ENCODE results near the gene SLF2.

The SLF2 gene

GRCh38 chr10:101000915-101001658 is 88.3 kb downstream of the SLF2 start:
- Histone ChIP-seq H3K27ac (ENCODE audit: low read length) (peak overlapping the region; percentile 98), H3K9me3 (ENCODE audit: control insufficient read depth in 2 of 2, low read length in 2 of 2) (no peaks in the 10 kb centered on the region), H3K9ac (ENCODE audit: low read length in 2 of 2) (peak overlapping the region; percentile 94 to 97), H3K4me1 (ENCODE audit: control insufficient read depth, insufficient read depth, low read length) (peaks cover 56% of the 10 kb centered on the region), H3K36me3 (ENCODE audit: control insufficient read depth in 2 of 2, insufficient read depth in 2 of 2, low read length in 2 of 2) (peaks cover 20 to 23% of the 10 kb centered on the region in 2 donors), H3K4me3 (ENCODE audit: low read length in 2 of 2) (peak overlapping the region; percentile 76 to 90), H3K27me3 (ENCODE audit: control insufficient read depth in 1 of 2, insufficient read depth in 2 of 2, low read length in 2 of 2) (no peaks in the 10 kb centered on the region)

GRCh38 chr10:101001659-101002035 is 88.9 kb downstream of the SLF2 start:
- Histone ChIP-seq H3K27ac (ENCODE audit: low read length) (peak overlapping the region; percentile 98), H3K36me3 (ENCODE audit: control insufficient read depth in 2 of 2, insufficient read depth in 2 of 2, low read length in 2 of 2) (peaks cover 23 to 25% of the 10 kb centered on the region in 2 donors), H3K4me3 (ENCODE audit: low read length in 2 of 2) (peak overlapping the region; percentile 48 to 90), H3K4me1 (ENCODE audit: control insufficient read depth, insufficient read depth, low read length) (peaks cover 52% of the 10 kb centered on the region), H3K9ac (ENCODE audit: low read length in 2 of 2) (peak overlapping the region; percentile 94 to 97), H3K27me3 (ENCODE audit: control insufficient read depth in 1 of 2, insufficient read depth in 2 of 2, low read length in 2 of 2) (no peaks in the 10 kb centered on the region), H3K9me3 (ENCODE audit: control insufficient read depth in 2 of 2, low read length in 2 of 2) (no peaks in the 10 kb centered on the region)

GRCh38 chr10:101002456-101002855 is 89.7 kb downstream of the SLF2 start:
- peaks cover 25 to 26% of the 10 kb centered on the region in 2 donors for H3K36me3 ChIP-seq (ENCODE audit: control insufficient read depth in 2 of 2, insufficient read depth in 2 of 2, low read length in 2 of 2)
- no peaks in the 10 kb centered on the region for H3K27me3 ChIP-seq (ENCODE audit: control insufficient read depth in 1 of 2, insufficient read depth in 2 of 2, low read length in 2 of 2)
- H3K4me1 ChIP-seq (ENCODE audit: control insufficient read depth, insufficient read depth, low read length): peaks cover 57% of the 10 kb centered on the region
- peak overlapping the region; percentile 98 for H3K27ac ChIP-seq (ENCODE audit: low read length)
- H3K4me3 ChIP-seq (ENCODE audit: low read length in 2 of 2): peak overlapping the region in 1 of 2 donors; percentile 3
- no peaks in the 10 kb centered on the region for H3K9me3 ChIP-seq (ENCODE audit: control insufficient read depth in 2 of 2, low read length in 2 of 2)
- peak overlapping the region; percentile 94 to 97 for H3K9ac ChIP-seq (ENCODE audit: low read length in 2 of 2)

GRCh38 chr10:101003639-101004206 is 91.0 kb downstream of the SLF2 start:
- Histone ChIP-seq H3K4me3 (ENCODE audit: low read length in 2 of 2) (no peak overlapping the region), H3K4me1 (ENCODE audit: control insufficient read depth, insufficient read depth, low read length) (peaks cover 54% of the 10 kb centered on the region), H3K36me3 (ENCODE audit: control insufficient read depth in 2 of 2, insufficient read depth in 2 of 2, low read length in 2 of 2) (peaks cover 25 to 26% of the 10 kb centered on the region in 2 donors), H3K27me3 (ENCODE audit: control insufficient read depth in 1 of 2, insufficient read depth in 2 of 2, low read length in 2 of 2) (no peaks in the 10 kb centered on the region), H3K27ac (ENCODE audit: low read length) (no peak overlapping the region), H3K9me3 (ENCODE audit: control insufficient read depth in 2 of 2, low read length in 2 of 2) (no peaks in the 10 kb centered on the region), H3K9ac (ENCODE audit: low read length in 2 of 2) (peak overlapping the region; percentile 13 to 97)

- Histone ChIP-seq H3K9me3 (ENCODE audit: control insufficient read depth in 2 of 2, low read length in 2 of 2) (no peaks in the 10 kb centered on the region), H3K4me3 (ENCODE audit: low read length in 2 of 2) (no peak overlapping the region), H3K36me3 (ENCODE audit: control insufficient read depth in 2 of 2, insufficient read depth in 2 of 2, low read length in 2 of 2) (peaks cover 25 to 26% of the 10 kb centered on the region in 2 donors), H3K9ac (ENCODE audit: low read length in 2 of 2) (no peak overlapping the region), H3K27ac (ENCODE audit: low read length) (no peak overlapping the region), H3K27me3 (ENCODE audit: control insufficient read depth in 1 of 2, insufficient read depth in 2 of 2, low read length in 2 of 2) (no peaks in the 10 kb centered on the region), H3K4me1 (ENCODE audit: control insufficient read depth, insufficient read depth, low read length) (peaks cover 53% of the 10 kb centered on the region)
These were observed 92.6 kb downstream of the SLF2 start for GRCh38 chr10:101005361-101005760.

GRCh38 chr10:101005869-101006567 is 93.3 kb downstream of the SLF2 start:
- Histone ChIP-seq H3K9me3 (ENCODE audit: control insufficient read depth in 2 of 2, low read length in 2 of 2) (no peaks in the 10 kb centered on the region), H3K27me3 (ENCODE audit: control insufficient read depth in 1 of 2, insufficient read depth in 2 of 2, low read length in 2 of 2) (no peaks in the 10 kb centered on the region), H3K4me1 (ENCODE audit: control insufficient read depth, insufficient read depth, low read length) (peaks cover 47% of the 10 kb centered on the region), H3K36me3 (ENCODE audit: control insufficient read depth in 2 of 2, insufficient read depth in 2 of 2, low read length in 2 of 2) (peaks cover 25 to 26% of the 10 kb centered on the region in 2 donors), H3K27ac (ENCODE audit: low read length) (no peak overlapping the region), H3K9ac (ENCODE audit: low read length in 2 of 2) (no peak overlapping the region), H3K4me3 (ENCODE audit: low read length in 2 of 2) (no peak overlapping the region)

GRCh38 chr10:101006593-101007098 is 93.9 kb downstream of the SLF2 start:
- H3K36me3 ChIP-seq (ENCODE audit: control insufficient read depth in 2 of 2, insufficient read depth in 2 of 2, low read length in 2 of 2): peaks cover 25 to 26% of the 10 kb centered on the region in 2 donors
- H3K4me3 ChIP-seq (ENCODE audit: low read length in 2 of 2): no peak overlapping the region
- no peaks in the 10 kb centered on the region for H3K27me3 ChIP-seq (ENCODE audit: control insufficient read depth in 1 of 2, insufficient read depth in 2 of 2, low read length in 2 of 2)
- no peaks in the 10 kb centered on the region for H3K9me3 ChIP-seq (ENCODE audit: control insufficient read depth in 2 of 2, low read length in 2 of 2)
- no peak overlapping the region for H3K27ac ChIP-seq (ENCODE audit: low read length)
- H3K9ac ChIP-seq (ENCODE audit: low read length in 2 of 2): no peak overlapping the region
- H3K4me1 ChIP-seq (ENCODE audit: control insufficient read depth, insufficient read depth, low read length): peaks cover 41% of the 10 kb centered on the region

GRCh38 chr10:101007099-101007711 is 94.4 kb downstream of the SLF2 start:
- H3K4me1 ChIP-seq (ENCODE audit: control insufficient read depth, insufficient read depth, low read length): peaks cover 39% of the 10 kb centered on the region
- no peaks in the 10 kb centered on the region for H3K27me3 ChIP-seq (ENCODE audit: control insufficient read depth in 1 of 2, insufficient read depth in 2 of 2, low read length in 2 of 2)
- peaks cover 25 to 26% of the 10 kb centered on the region in 2 donors for H3K36me3 ChIP-seq (ENCODE audit: control insufficient read depth in 2 of 2, insufficient read depth in 2 of 2, low read length in 2 of 2)
- H3K9ac ChIP-seq (ENCODE audit: low read length in 2 of 2): no peak overlapping the region
- no peak overlapping the region for H3K4me3 ChIP-seq (ENCODE audit: low read length in 2 of 2)
- H3K27ac ChIP-seq (ENCODE audit: low read length): peak overlapping the region; percentile 31
- no peaks in the 10 kb centered on the region for H3K9me3 ChIP-seq (ENCODE audit: control insufficient read depth in 2 of 2, low read length in 2 of 2)

GRCh38 chr10:101007915-101008822 is 95.4 kb downstream of the SLF2 start:
- Histone ChIP-seq H3K4me3 (ENCODE audit: low read length in 2 of 2) (no peak overlapping the region), H3K36me3 (ENCODE audit: control insufficient read depth in 2 of 2, insufficient read depth in 2 of 2, low read length in 2 of 2) (peaks cover 20% of the 10 kb centered on the region in 2 donors), H3K27ac (ENCODE audit: low read length) (peak overlapping the region; percentile 67), H3K4me1 (ENCODE audit: control insufficient read depth, insufficient read depth, low read length) (peaks cover 38% of the 10 kb centered on the region), H3K9me3 (ENCODE audit: control insufficient read depth in 2 of 2, low read length in 2 of 2) (no peaks in the 10 kb centered on the region), H3K9ac (ENCODE audit: low read length in 2 of 2) (peak overlapping the region; percentile 29 to 39), H3K27me3 (ENCODE audit: control insufficient read depth in 1 of 2, insufficient read depth in 2 of 2, low read length in 2 of 2) (no peaks in the 10 kb centered on the region)

Data from stomach smooth muscle (tissue), 2 donors.